ENCODE measurements around the gene PKP4.
"Not testable (repeated sequence)": the region's sequence is repeated elsewhere in the genome, so short reads cannot be mapped to it uniquely, and the experiment has no call there.

PKP4 gene

GRCh38 chr2:158473719-158474392 lies 17.1 kb downstream of the PKP4 start:
- no peak for DNase-seq

GRCh38 chr2:158474526-158475011 lies 17.8 kb downstream of the PKP4 start:
- DNase-seq = not testable (repeated sequence)

GRCh38 chr2:158477202-158477601 lies 20.4 kb downstream of the PKP4 start:
- DNase-seq = no peak

- no peak for DNase-seq
Measured at GRCh38 chr2:158478237-158478636, 21.5 kb downstream of the PKP4 start.

- no peak for DNase-seq
Measured at GRCh38 chr2:158478816-158479215, 22.1 kb downstream of the PKP4 start.

GRCh38 chr2:158481116-158481515 lies 24.4 kb downstream of the PKP4 start:
- no peak for DNase-seq

- DNase-seq = no peak
Measured at GRCh38 chr2:158482594-158482993, 25.8 kb downstream of the PKP4 start.

- DNase-seq = no peak
Measured at GRCh38 chr2:158484892-158485556, 28.3 kb downstream of the PKP4 start.

- DNase-seq = no peak
Measured at GRCh38 chr2:158486150-158486969, 29.6 kb downstream of the PKP4 start.

- DNase-seq = no peak
Measured at GRCh38 chr2:158486970-158487325, 30.2 kb downstream of the PKP4 start.

GRCh38 chr2:158487419-158487818 lies 30.7 kb downstream of the PKP4 start:
- no peak for DNase-seq

- DNase-seq = no peak
Measured at GRCh38 chr2:158488442-158489216, 31.9 kb downstream of the PKP4 start.

- DNase-seq = no peak
Measured at GRCh38 chr2:158489366-158490112, 32.8 kb downstream of the PKP4 start.

- no peak for DNase-seq
Measured at GRCh38 chr2:158491072-158491471, 34.3 kb downstream of the PKP4 start.

- DNase-seq = peak; percentile 34
Measured at GRCh38 chr2:158493458-158493857, 36.7 kb downstream of the PKP4 start.

- no peak for DNase-seq
Measured at GRCh38 chr2:158495175-158495574, 38.4 kb downstream of the PKP4 start.

- no peak for DNase-seq
Measured at GRCh38 chr2:158496986-158497385, 40.2 kb downstream of the PKP4 start.

- DNase-seq = no peak
Measured at GRCh38 chr2:158497486-158497885, 40.7 kb downstream of the PKP4 start.

GRCh38 chr2:158498043-158498748 lies 41.4 kb downstream of the PKP4 start:
- no peak for DNase-seq

GRCh38 chr2:158498749-158499136 lies 42.0 kb downstream of the PKP4 start:
- no peak for DNase-seq

- no peak for DNase-seq
Measured at GRCh38 chr2:158499383-158499782, 42.6 kb downstream of the PKP4 start.

GRCh38 chr2:158500333-158500732 lies 43.6 kb downstream of the PKP4 start:
- DNase-seq = no peak

All from NCI-H446 treated with DMSO at 0.1 percent for 48 hours (cell line).